BLaER1 (cell line): ENCODE data around the gene SHE.

Experiments
- H3K27ac ChIP-seq: shearing (Covaris generic); formaldehyde crosslinking; 2 replicates; pipeline ENCODE4 v1.8.1; 2022
- H3K27me3 ChIP-seq: shearing (Covaris generic); formaldehyde crosslinking; 2 replicates; pipeline ENCODE4 v1.8.1; 2022
- H3K36me3 ChIP-seq: shearing (Covaris generic); formaldehyde crosslinking; 2 replicates; pipeline ENCODE4 v1.8.1; 2022
- H3K4me1 ChIP-seq: shearing (Covaris generic); formaldehyde crosslinking; 2 replicates; pipeline ENCODE4 v1.8.1; 2022
- H3K4me2 ChIP-seq: shearing (Covaris generic); formaldehyde crosslinking; 2 replicates; pipeline ENCODE4 v1.8.1; 2022
- H3K4me3 ChIP-seq: shearing (Covaris generic); formaldehyde crosslinking; 2 replicates; pipeline ENCODE4 v1.8.1; 2022
- H3K9ac ChIP-seq: shearing (Covaris generic); formaldehyde crosslinking; 2 replicates; pipeline ENCODE4 v1.8.1; 2022
- H3K9me3 ChIP-seq: shearing (Covaris generic); formaldehyde crosslinking; 2 replicates; pipeline ENCODE4 v1.8.1; 2022
- H4K20me1 ChIP-seq: shearing (Covaris generic); formaldehyde crosslinking; 2 replicates; pipeline ENCODE4 v1.8.1; 2022
- Cebpa-rat ChIP-seq: shearing (Covaris generic); IDR thresholded peaks from 2 replicates; pipeline ENCODE4 v1.8.1; 2022

The SHE gene

DNA sequence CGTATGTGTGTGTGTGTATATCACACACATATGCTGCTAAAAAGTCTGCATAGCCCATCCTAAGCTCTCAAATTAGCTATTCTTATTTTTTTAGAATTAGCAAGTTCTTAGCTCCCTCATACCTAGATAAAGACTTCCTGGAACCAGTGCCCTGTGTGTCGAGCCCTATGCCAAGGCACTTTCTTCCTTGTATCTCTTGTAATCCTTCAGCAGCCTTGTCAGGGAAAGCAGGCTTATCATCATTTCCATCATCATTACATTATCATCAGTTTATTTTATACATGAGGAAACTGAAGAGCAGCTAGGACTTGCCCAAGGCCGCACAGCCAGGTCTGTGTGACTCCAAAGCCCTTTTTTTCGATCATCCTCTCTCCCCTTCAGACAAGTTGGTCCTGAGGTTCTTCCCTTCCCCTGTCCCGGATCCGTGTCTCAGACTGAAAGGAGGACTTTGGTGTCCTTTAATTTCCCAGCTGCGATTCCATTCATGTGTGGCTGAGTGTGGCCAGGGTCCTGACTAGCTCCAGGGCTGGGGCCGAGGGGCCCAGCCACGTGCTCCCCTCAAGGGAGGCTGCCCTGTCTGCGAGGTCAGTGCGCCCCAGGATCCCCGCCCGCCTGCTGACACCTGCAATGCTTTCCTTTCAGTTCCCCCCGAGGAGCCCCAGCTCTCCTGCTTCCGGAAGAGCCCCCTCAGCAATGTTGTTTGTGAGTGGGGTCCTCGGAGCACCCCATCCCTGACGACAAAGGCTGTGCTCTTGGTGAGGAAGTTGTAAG is 72.2 kb downstream of the SHE start:
- no peak overlapping the region for H3K27ac ChIP-seq
- no peak overlapping the region for H3K9ac ChIP-seq
- no peak overlapping the region for H3K4me2 ChIP-seq
- no peaks in the 10 kb centered on the region for H3K9me3 ChIP-seq
- no peaks in the 10 kb centered on the region for H3K27me3 ChIP-seq
- no peaks in the 10 kb centered on the region for H4K20me1 ChIP-seq
- peaks cover 20% of the 10 kb centered on the region for H3K4me1 ChIP-seq
- no peak for TF ChIP-seq Cebpa-rat
- no peak overlapping the region for H3K4me3 ChIP-seq
- no peaks in the 10 kb centered on the region for H3K36me3 ChIP-seq
